Urinary bladder (tissue), 4 donors: ENCODE data around the gene FBXL17. TPM values are rescaled to one million over a fixed set of nuclear protein-coding genes. Genes with fewer than 3 reads are reported as not detected.
"Not testable (repeated sequence)": the region's sequence is repeated elsewhere in the genome, so short reads cannot be mapped to it uniquely, and the experiment has no call there.

Experiments used
- DNase-seq: peaks from one replicate; pipeline ENCODE4 v3.0.0-alpha.2; 2015; ENCODE audit errors: extremely low spot score
- H3K27ac ChIP-seq: one replicate; pipeline ENCODE4 v1.5.1; 2013; ENCODE audit warnings: low read depth, mild to moderate bottlenecking, moderate library complexity
- H3K36me3 ChIP-seq: one replicate; pipeline ENCODE4 v1.6.1; 2013; ENCODE audit warnings: mild to moderate bottlenecking, moderate library complexity; ENCODE audit not compliant: insufficient read depth
- H3K4me1 ChIP-seq: one replicate; pipeline ENCODE4 v1.6.1; 2013; ENCODE audit warnings: mild to moderate bottlenecking, moderate library complexity; ENCODE audit not compliant: insufficient read depth
- H3K4me3 ChIP-seq: one replicate; pipeline ENCODE4 v1.5.1; 2013; ENCODE audit warnings: low read depth, low read length
- WGBS: extraction: QIAGEN DNeasy Blood & Tissue Kit; methylation state at CpG from one replicate; pipeline ENCODE4 v1.1.7; 2013; 5-methylcytosine and 5-hydroxymethylcytosine counted together
- polyA plus RNA-seq: library from polyadenylated mRNA; stranded (reverse); fragments of 200-250 nt; gene quantifications from one replicate; pipeline ENCODE4 v1.2.3, GENCODE V29; 2013
- total RNA-seq: library from RNA; depleted of rRNA; stranded (reverse); fragments of >200 nt; gene quantifications from one replicate; pipeline ENCODE4 v1.2.3, GENCODE V29; 2014
- donor health status: healthy with polysubstance abuse.
- donor health status: healthy.

The FBXL17 gene
- total RNA-seq = 31.1 TPM
- polyA plus RNA-seq = 13.7 TPM

DNA sequence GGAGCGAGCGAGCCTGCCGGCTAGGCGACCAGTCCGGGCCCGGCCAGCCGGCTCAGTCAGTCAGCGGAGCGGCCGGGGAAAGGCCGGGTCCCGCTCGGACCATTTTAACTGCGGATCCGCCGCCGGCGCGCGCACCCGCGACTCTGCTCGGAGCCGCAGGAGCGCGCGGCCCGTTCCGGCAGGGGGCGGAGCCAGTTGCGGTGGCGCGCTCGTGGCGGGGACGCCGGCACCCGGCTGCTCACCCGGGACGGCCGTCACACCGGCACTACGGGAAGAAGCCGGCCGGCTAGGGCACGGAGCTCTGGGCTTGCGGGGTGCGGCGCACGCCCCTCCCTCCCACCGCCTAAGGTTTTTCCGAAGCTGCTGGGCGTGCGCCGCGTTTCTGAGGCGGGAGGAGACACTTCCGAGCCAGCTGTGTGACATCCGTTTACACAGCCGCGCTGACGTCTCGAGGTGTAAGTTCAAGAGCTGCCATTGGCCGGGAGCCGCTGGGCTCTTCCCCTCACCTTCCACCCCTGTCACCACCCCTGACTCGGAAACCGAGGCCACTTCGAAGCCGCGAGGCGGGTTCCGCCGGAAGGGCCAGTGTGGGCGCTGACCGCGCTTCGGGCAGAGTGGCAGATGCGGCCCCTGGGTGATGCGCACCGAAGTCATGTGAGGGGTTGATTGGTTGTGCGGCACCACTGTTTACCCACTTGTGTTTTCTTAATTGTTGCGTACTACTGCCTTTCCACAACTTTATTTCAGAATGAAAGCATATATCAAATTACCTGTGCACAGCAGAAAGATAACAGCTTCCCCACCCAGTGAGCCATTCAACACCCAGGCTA, at the start of gene FBXL17:
FBXL17 (minus strand) TSS at position 145 of the 830 bp plus-strand sequence.
- DNase-seq = peak; percentile 86
- Histone ChIP-seq H3K4me1 (no peaks in the 10 kb centered on the region), H3K36me3 (no peaks in the 10 kb centered on the region), H3K27ac (peak within 1 kb of the TSS; percentile 96), H3K4me3 (peak within 1 kb of the TSS; percentile 100)
- under 1% methylated on average over 82 of the region's 82 CpGs for WGBS

GRCh38 chr5:108430931-108431608, 49.2 kb upstream of the FBXL17 start:
- Histone ChIP-seq H3K4me3 (no peak overlapping the region), H3K27ac (no peak overlapping the region), H3K4me1 (no peaks in the 10 kb centered on the region), H3K36me3 (no peaks in the 10 kb centered on the region)
- whole genome bisulfite sequencing = 65% methylated on average over 3 of the region's 3 CpGs
- DNase-seq = no peak

DNA sequence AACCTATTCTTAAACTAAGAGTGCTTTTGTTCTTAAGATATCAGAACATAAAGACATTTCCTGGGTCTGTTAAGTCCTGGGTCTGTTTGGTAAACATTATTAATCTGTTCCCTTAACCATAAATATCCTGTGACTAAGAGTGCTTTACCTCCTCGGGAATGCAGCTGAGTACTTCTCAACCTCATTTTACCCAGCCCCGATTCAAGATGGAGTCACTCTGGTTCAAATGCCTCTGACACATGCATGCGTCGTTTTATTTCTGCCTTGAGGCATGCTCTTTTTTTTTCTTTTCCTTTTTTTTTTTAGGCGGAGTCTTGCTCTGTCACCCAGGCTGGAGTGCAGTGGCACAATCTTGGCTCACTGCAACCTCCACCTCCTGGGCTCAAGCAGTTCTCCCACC, 39.8 kb upstream of the FBXL17 start:
- no peaks in the 10 kb centered on the region for H3K4me1 ChIP-seq
- H3K4me3 ChIP-seq = no peak overlapping the region
- 67% methylated on average over 5 of the region's 5 CpGs for WGBS
- DNase-seq = no peak
- no peaks in the 10 kb centered on the region for H3K36me3 ChIP-seq
- H3K27ac ChIP-seq = no peak overlapping the region

- Histone ChIP-seq H3K4me1 (no peaks in the 10 kb centered on the region), H3K4me3 (no peak overlapping the region), H3K36me3 (no peaks in the 10 kb centered on the region), H3K27ac (no peak overlapping the region)
- DNase-seq = no peak
- 91% methylated on average over 1 of the region's 1 CpG for WGBS
Observed at GRCh38 chr5:108420755-108421154, 38.9 kb upstream of the FBXL17 start.

DNA sequence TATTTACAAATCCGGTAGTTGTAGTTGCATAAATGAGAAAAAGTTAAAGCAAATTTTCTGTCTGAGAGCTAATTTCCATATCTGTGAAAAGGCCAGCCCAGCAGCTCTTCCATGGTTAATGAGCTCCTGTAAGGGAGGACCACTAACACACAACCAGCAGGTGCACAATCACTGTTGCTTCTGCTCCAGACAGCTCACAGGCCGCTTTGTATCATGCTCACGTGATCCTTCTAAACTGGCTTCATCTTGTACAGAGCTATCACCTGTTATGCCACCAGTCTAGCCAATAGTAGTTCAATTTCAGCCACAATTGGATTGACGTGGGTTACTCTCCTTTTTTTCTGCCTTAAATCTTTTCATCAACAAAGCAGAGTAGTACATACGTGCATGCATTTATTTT, 38.3 kb upstream of the FBXL17 start:
- DNase-seq = no peak
- WGBS = 86% methylated on average over 5 of the region's 5 CpGs
- H3K36me3 ChIP-seq = no peaks in the 10 kb centered on the region
- H3K4me3 ChIP-seq = no peak overlapping the region
- H3K27ac ChIP-seq = no peak overlapping the region
- H3K4me1 ChIP-seq = no peaks in the 10 kb centered on the region

GRCh38 chr5:108418197-108418596, 36.3 kb upstream of the FBXL17 start:
- no peak overlapping the region for H3K4me3 ChIP-seq
- 82% methylated on average over 8 of the region's 8 CpGs for WGBS
- no peaks in the 10 kb centered on the region for H3K36me3 ChIP-seq
- H3K4me1 ChIP-seq = no peaks in the 10 kb centered on the region
- no peak overlapping the region for H3K27ac ChIP-seq
- no peak for DNase-seq

- Histone ChIP-seq H3K4me1 (no peaks in the 10 kb centered on the region), H3K4me3 (no peak overlapping the region), H3K36me3 (no peaks in the 10 kb centered on the region), H3K27ac (no peak overlapping the region)
- DNase-seq = no peak
- WGBS = 81% methylated on average over 5 of the region's 5 CpGs
Observed at GRCh38 chr5:108417166-108417670, 35.3 kb upstream of the FBXL17 start.

- DNase-seq = no peak
- Histone ChIP-seq H3K27ac (no peak overlapping the region), H3K36me3 (no peaks in the 10 kb centered on the region), H3K4me1 (no peaks in the 10 kb centered on the region), H3K4me3 (no peak overlapping the region)
Observed at GRCh38 chr5:108415726-108416125, 33.8 kb upstream of the FBXL17 start.

DNA sequence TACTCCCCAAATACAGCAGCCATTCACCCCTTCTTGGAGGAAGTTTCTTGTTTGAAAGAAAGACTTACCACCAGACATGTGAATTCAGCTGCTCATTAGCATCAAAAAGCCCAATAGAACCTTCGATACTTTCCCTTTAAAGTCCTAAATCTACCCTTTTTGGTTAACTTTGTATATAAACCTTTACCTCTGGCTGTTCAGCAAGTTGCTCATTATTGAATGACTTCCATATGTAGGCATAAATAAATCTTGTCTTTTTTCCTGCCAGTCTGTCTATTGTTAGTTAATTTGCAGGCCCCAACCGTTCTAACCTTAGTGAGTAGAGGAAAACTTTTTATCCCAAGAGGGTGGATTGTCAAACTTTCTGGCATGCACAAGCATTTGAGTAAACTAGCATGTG, 27.9 kb upstream of the FBXL17 start:
- no peak overlapping the region for H3K27ac ChIP-seq
- H3K4me1 ChIP-seq = no peaks in the 10 kb centered on the region
- no peak overlapping the region for H3K4me3 ChIP-seq
- no peaks in the 10 kb centered on the region for H3K36me3 ChIP-seq
- 47% methylated on average over 2 of the region's 2 CpGs for WGBS
- DNase-seq = no peak

GRCh38 chr5:108405201-108405600, 23.3 kb upstream of the FBXL17 start:
- not testable (repeated sequence) for H3K27ac ChIP-seq, H3K4me3 ChIP-seq, H3K4me1 ChIP-seq, H3K36me3 ChIP-seq, DNase-seq
- WGBS = 97% methylated on average over 3 of the region's 3 CpGs

DNA sequence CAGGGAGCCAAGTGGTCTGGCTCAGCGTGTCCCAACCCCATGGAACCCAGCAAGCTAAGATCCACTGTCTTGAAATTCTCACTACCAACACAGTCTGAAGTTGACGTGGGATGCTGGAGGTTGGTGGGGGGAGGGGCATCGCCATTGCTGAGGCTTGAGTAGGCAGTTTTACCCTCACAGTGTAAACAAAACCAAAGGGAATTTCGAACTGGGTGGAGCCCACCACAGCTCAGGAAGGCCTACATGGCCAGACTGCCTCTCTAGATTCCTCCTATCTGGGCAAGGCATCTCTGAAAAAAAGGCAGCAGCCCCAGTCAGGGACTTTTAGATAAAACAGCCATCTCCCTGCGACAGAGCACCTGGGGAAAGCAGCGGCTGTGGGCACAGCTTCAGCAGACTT, 17.1 kb upstream of the FBXL17 start:
- 62% methylated on average over 6 of the region's 6 CpGs for WGBS
- no peak for DNase-seq
- no peak overlapping the region for H3K4me3 ChIP-seq
- H3K36me3 ChIP-seq = no peaks in the 10 kb centered on the region
- H3K4me1 ChIP-seq = no peaks in the 10 kb centered on the region
- H3K27ac ChIP-seq = no peak overlapping the region

DNA sequence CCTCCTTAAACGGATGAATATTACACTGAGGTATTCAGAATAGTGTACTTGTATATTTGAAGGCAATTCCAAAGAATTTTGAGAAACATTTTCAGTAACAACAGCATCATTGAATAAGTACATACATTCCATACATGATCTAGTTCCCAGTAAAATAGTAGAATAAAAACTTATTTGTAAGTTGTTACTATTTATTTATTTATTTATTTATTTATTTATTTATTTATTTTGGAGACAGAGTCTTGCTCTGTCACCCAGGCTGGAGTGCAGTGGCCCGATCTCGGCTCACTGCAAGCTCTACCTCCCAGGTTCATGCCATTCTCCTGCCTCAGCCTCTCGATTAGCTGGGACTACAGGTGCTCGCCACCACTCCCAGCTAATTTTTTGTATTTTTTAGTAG, 14.9 kb upstream of the FBXL17 start:
- not testable (repeated sequence) for DNase-seq, H3K27ac ChIP-seq, H3K4me1 ChIP-seq, H3K36me3 ChIP-seq, H3K4me3 ChIP-seq
- WGBS = 83% methylated on average over 5 of the region's 5 CpGs

GRCh38 chr5:108387758-108388157, 5.9 kb upstream of the FBXL17 start:
- DNase-seq = no peak

More at GRCh38 chr5:108387758-108388157, 5.9 kb upstream of the FBXL17 start:
- no peaks in the 10 kb centered on the region for H3K36me3 ChIP-seq
- 65% methylated on average over 3 of the region's 3 CpGs for WGBS
- H3K4me1 ChIP-seq = no peaks in the 10 kb centered on the region
- no peak overlapping the region for H3K27ac ChIP-seq
- no peak overlapping the region for H3K4me3 ChIP-seq
